AG04449 (cell line): ENCODE results near the gene LRRTM4.

Experiments
- CTCF ChIA-PET: fragments of 350-600 bp; formaldehyde crosslinking; extraction: SDS; loops from one replicate; lab custom pipeline; 2021; ENCODE audit warnings: antibody characterized with exemption; lab: Yijun Ruan, JAX
- POLR2A ChIA-PET: fragments of 400-600, 350-600 bp; formaldehyde crosslinking; extraction: SDS; loops from one replicate; lab custom pipeline; 2020; ENCODE audit warnings: antibody characterized with exemption, inconsistent platforms; lab: Yijun Ruan, JAX
- DNase-seq: peaks from one replicate; pipeline ENCODE4 v3.0.0-alpha.2; 2010; ENCODE audit warnings: low read depth, low spot score
- H3K4me3 ChIP-seq: 2 replicates; pipeline ENCODE4 v1.5.1; 2011; ENCODE audit warnings: low read depth, mild to moderate bottlenecking, control low read depth, low read length
- TF ChIP-seq, protein P1 (sequence below): IDR thresholded peaks from one replicate; pipeline ENCODE4 v1.5.1; 2011; ENCODE audit warnings: mild to moderate bottlenecking, moderate library complexity, low read length, control low read depth, inconsistent platforms; ENCODE audit not compliant: insufficient read depth; ENCODE audit errors: missing control alignments

The LRRTM4 gene

DNA sequence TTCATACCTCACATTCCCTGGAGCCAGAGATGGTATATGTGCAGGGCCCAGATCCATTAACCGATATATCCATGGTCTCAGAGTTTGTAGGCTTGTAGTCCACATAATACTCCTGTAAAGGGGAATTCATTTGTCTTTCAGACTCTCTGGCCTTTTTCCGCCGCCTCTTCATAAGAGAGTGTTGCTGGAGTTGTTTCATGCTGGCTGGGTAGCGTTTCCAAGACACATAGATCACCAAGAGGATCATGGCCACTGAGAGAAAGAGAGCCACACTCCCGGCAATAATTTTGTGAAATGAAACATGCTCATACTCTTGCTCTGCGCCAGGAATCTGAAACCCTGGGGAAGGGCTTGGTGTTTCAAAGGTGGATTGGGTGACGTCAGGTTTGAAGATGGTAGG lies 3.9 kb downstream of the LRRTM4 start:
- H3K4me3 ChIP-seq, result no peak overlapping the region
- no peak for DNase-seq
- TF ChIP-seq, protein P1, sequence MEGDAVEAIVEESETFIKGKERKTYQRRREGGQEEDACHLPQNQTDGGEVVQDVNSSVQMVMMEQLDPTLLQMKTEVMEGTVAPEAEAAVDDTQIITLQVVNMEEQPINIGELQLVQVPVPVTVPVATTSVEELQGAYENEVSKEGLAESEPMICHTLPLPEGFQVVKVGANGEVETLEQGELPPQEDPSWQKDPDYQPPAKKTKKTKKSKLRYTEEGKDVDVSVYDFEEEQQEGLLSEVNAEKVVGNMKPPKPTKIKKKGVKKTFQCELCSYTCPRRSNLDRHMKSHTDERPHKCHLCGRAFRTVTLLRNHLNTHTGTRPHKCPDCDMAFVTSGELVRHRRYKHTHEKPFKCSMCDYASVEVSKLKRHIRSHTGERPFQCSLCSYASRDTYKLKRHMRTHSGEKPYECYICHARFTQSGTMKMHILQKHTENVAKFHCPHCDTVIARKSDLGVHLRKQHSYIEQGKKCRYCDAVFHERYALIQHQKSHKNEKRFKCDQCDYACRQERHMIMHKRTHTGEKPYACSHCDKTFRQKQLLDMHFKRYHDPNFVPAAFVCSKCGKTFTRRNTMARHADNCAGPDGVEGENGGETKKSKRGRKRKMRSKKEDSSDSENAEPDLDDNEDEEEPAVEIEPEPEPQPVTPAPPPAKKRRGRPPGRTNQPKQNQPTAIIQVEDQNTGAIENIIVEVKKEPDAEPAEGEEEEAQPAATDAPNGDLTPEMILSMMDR, result no peak
- ChIA-PET POLR2A (no interaction called here), CTCF (no interaction called here)

- CTCF ChIA-PET, result no interaction called here
- POLR2A ChIA-PET, result no interaction called here
- TF ChIP-seq, protein P1, result no peak
- H3K4me3 ChIP-seq, result no peak overlapping the region
- DNase-seq, result no peak
Observed at GRCh38 chr2:77513191-77513590, 9.0 kb downstream of the LRRTM4 start.

DNA sequence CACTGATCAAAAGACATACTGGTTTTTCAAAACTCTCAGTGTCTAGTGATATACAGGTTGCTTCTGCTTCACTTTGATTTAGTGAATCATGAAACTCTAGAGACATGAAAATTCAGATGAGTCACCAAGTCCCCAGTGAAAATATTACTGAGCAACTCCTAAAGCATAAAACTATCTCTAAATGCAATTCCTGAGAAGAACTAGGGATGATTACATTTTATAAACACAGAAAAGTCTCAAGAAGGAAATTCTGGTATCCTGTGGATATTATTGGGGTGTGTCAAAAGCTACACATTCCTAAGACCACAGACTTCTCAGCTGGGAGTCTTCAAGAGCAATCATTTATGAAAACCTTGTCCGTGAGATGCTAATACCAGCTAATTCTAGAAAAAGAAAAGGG lies 9.7 kb downstream of the LRRTM4 start:
- ChIA-PET POLR2A (no interaction called here), CTCF (no interaction called here)
- no peak for DNase-seq
- TF ChIP-seq, protein P1, result no peak
- no peak overlapping the region for H3K4me3 ChIP-seq

GRCh38 chr2:77508511-77508910 lies 13.7 kb downstream of the LRRTM4 start:
- H3K4me3 ChIP-seq, result no peak overlapping the region
- TF ChIP-seq, protein P1, result no peak
- DNase-seq, result no peak
- ChIA-PET POLR2A (no interaction called here), CTCF (no interaction called here)

GRCh38 chr2:77507657-77508056 lies 14.5 kb downstream of the LRRTM4 start:
- ChIA-PET CTCF (no interaction called here), POLR2A (no interaction called here)
- H3K4me3 ChIP-seq, result no peak overlapping the region
- DNase-seq, result no peak
- TF ChIP-seq, protein P1, result no peak

- POLR2A ChIA-PET, result no interaction called here
Observed at GRCh38 chr2:77488141-77488540, 34.0 kb downstream of the LRRTM4 start.

More at GRCh38 chr2:77488141-77488540, 34.0 kb downstream of the LRRTM4 start:
- no peak overlapping the region for H3K4me3 ChIP-seq
- TF ChIP-seq, protein P1, result no peak
- CTCF ChIA-PET, result no interaction called here
- no peak for DNase-seq
